HUES64 (cell line): Measurements from ENCODE around the gene OR10H1.
"Not testable (repeated sequence)": the region's sequence is repeated elsewhere in the genome, so short reads cannot be mapped to it uniquely, and the experiment has no call there.

Experiments
- H3K27ac ChIP-seq: 2 replicates; pipeline ENCODE4 v1.7.0; 2013; ENCODE audit warnings: low read depth, low read length, inconsistent platforms
- H3K27me3 ChIP-seq: 2 replicates; pipeline ENCODE4 v1.6.1; 2013; ENCODE audit warnings: mild to moderate bottlenecking, low read length; ENCODE audit not compliant: insufficient read depth
- H3K36me3 ChIP-seq: 2 replicates; pipeline ENCODE4 v1.6.1; 2013; ENCODE audit warnings: mild to moderate bottlenecking, low read length; ENCODE audit not compliant: insufficient read depth
- H3K4me1 ChIP-seq: 2 replicates; pipeline ENCODE4 v1.6.1; 2013; ENCODE audit warnings: mild to moderate bottlenecking, low read length, moderate library complexity; ENCODE audit not compliant: insufficient read depth
- H3K4me3 ChIP-seq: 2 replicates; pipeline ENCODE4 v1.5.1; 2013; ENCODE audit warnings: mild to moderate bottlenecking, low read length, moderate library complexity
- H3K9ac ChIP-seq: 2 replicates; pipeline ENCODE4 v1.6.1; 2013; ENCODE audit warnings: mild to moderate bottlenecking, low read depth, low read length
- H3K9me3 ChIP-seq: 2 replicates; pipeline ENCODE4 v1.6.1; 2013; ENCODE audit warnings: low read depth, low read length; ENCODE audit not compliant: insufficient read depth
- WGBS: fragments of 150-250, 120-280 bp; methylation state at CpG from one replicate; pipeline ENCODE4 v1.1.7; 2013; ENCODE audit warnings: missing lambda C conversion rate; 5-methylcytosine and 5-hydroxymethylcytosine counted together

Gene OR10H1

GRCh38 chr19:15828121-15828610 is 12.7 kb upstream of the OR10H1 start:
- Histone ChIP-seq H3K9ac (no peak overlapping the region), H3K4me3 (no peak overlapping the region), H3K27me3 (no peaks in the 10 kb centered on the region), H3K9me3 (peaks cover 91% of the 10 kb centered on the region), H3K27ac (no peak overlapping the region), H3K36me3 (no peaks in the 10 kb centered on the region), H3K4me1 (no peaks in the 10 kb centered on the region)
- 94% methylated on average over 7 of the region's 7 CpGs for WGBS

GRCh38 chr19:15825753-15826152 is 10.3 kb upstream of the OR10H1 start:
- Histone ChIP-seq H3K27me3 (no peaks in the 10 kb centered on the region), H3K4me1 (no peaks in the 10 kb centered on the region), H3K9ac (no peak overlapping the region), H3K9me3 (peaks cover 86% of the 10 kb centered on the region), H3K36me3 (no peaks in the 10 kb centered on the region), H3K27ac (no peak overlapping the region), H3K4me3 (no peak overlapping the region)
- WGBS = 100% methylated on average over 1 of the region's 1 CpG

GRCh38 chr19:15820646-15821045 is 5.2 kb upstream of the OR10H1 start:
- H3K4me3 ChIP-seq = no peak overlapping the region
- 81% methylated on average over 8 of the region's 8 CpGs for WGBS
- H3K27me3 ChIP-seq = no peaks in the 10 kb centered on the region
- H3K9me3 ChIP-seq = peaks cover 86% of the 10 kb centered on the region
- no peaks in the 10 kb centered on the region for H3K4me1 ChIP-seq
- H3K36me3 ChIP-seq = no peaks in the 10 kb centered on the region
- H3K9ac ChIP-seq = no peak overlapping the region
- no peak overlapping the region for H3K27ac ChIP-seq

DNA sequence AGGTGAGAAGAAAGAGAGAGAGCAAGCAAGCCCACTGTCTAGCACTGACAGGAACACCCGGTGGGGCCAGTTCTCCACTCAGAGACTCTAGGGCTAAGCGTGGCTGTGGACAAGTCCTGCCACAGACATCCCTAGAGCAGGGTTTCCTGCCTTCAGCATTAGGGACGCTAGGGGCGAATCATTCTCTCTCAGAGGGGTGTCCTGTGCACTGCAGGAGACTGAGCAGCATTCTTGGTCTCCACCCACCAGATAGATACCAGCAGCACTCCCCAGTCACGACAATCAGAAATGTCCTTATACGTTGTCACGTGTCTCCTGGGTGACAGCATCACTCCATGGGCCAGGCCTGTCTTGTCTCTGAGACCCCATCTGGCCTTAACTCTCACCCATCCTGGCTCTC is 1.5 kb downstream of the OR10H1 start:
- no peak overlapping the region for H3K27ac ChIP-seq
- 61% methylated on average over 7 of the region's 7 CpGs for WGBS
- no peaks in the 10 kb centered on the region for H3K27me3 ChIP-seq
- peaks cover 88% of the 10 kb centered on the region for H3K9me3 ChIP-seq
- no peak overlapping the region for H3K4me3 ChIP-seq
- no peaks in the 10 kb centered on the region for H3K4me1 ChIP-seq
- no peak overlapping the region for H3K9ac ChIP-seq
- H3K36me3 ChIP-seq = no peaks in the 10 kb centered on the region

DNA sequence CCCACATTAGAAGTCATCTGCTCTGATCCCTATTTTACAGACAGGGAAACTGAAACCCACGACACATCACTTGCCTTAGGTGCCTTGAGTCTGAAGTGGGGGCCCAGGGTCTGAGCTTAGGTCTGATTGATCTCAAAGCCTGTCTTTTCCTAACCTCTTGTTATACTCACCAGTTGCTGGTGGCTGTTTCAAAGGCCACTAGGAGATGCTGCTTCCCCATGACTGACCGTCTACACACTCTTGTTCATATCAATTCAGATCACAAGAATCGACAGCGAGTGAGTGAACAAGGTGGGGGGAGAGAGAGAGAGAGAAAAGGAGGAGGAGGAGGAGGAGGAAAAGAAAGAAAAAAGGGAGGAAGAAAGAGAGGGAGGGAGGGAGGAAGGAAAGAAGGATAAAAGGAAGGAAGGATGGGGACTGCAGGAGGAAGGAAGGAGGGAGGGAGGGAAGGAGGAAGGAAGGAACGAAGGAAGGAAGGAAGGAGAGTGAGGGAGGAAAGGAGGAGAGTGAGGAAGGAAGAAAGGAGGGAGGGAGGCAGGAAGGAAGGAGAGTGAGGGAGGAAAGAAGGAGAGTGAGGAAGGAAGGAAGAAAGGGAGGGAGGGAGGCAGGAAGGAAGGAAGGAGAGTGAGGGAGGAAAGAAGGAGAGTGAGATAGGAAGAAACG is 3.3 kb downstream of the OR10H1 start:
- Histone ChIP-seq H3K9ac (no peak overlapping the region), H3K9me3 (peaks cover 83% of the 10 kb centered on the region), H3K36me3 (no peaks in the 10 kb centered on the region), H3K27me3 (no peaks in the 10 kb centered on the region), H3K4me3 (no peak overlapping the region), H3K27ac (no peak overlapping the region), H3K4me1 (no peaks in the 10 kb centered on the region)
- 69% methylated on average over 6 of the region's 6 CpGs for WGBS

DNA sequence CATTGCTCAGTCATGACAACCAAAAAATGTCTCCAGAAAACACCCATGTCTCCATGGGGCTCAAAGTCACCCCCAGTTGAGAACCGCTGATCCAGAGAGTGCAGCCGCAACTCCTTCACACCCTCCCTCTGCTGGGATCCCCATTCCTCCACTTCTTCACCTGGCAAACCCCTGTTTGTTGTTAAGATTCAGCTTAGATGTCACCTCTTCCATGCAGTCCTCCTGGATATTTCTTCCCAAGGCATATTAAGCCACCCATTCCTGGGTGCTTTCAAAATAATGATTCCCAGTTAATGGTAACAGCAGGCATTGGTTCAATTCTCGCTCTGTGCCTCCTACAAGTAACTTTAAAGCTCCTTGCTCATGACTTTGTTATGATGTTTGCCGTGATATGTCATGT is 4.0 kb downstream of the OR10H1 start:
- H3K9me3 ChIP-seq = peaks cover 81% of the 10 kb centered on the region
- H3K27me3 ChIP-seq = no peaks in the 10 kb centered on the region
- WGBS = 70% methylated on average over 4 of the region's 4 CpGs
- no peak overlapping the region for H3K4me3 ChIP-seq
- H3K27ac ChIP-seq = no peak overlapping the region
- no peaks in the 10 kb centered on the region for H3K36me3 ChIP-seq
- H3K4me1 ChIP-seq = no peaks in the 10 kb centered on the region
- H3K9ac ChIP-seq = no peak overlapping the region

GRCh38 chr19:15810335-15810734 is 5.1 kb downstream of the OR10H1 start:
- Histone ChIP-seq H3K9me3 (peaks cover 81% of the 10 kb centered on the region), H3K36me3 (no peaks in the 10 kb centered on the region), H3K4me1 (no peaks in the 10 kb centered on the region), H3K27ac (no peak overlapping the region), H3K4me3 (no peak overlapping the region), H3K9ac (no peak overlapping the region), H3K27me3 (no peaks in the 10 kb centered on the region)
- WGBS = 78% methylated on average over 6 of the region's 7 CpGs

- H3K27me3 ChIP-seq, H3K27ac ChIP-seq, H3K4me3 ChIP-seq, H3K36me3 ChIP-seq, H3K9ac ChIP-seq, H3K4me1 ChIP-seq: not testable (repeated sequence)
- H3K9me3 ChIP-seq = peaks cover 80% of the 10 kb centered on the region
- WGBS = 92% methylated on average over 16 of the region's 18 CpGs
Observed at GRCh38 chr19:15794279-15794678, 21.2 kb downstream of the OR10H1 start.

DNA sequence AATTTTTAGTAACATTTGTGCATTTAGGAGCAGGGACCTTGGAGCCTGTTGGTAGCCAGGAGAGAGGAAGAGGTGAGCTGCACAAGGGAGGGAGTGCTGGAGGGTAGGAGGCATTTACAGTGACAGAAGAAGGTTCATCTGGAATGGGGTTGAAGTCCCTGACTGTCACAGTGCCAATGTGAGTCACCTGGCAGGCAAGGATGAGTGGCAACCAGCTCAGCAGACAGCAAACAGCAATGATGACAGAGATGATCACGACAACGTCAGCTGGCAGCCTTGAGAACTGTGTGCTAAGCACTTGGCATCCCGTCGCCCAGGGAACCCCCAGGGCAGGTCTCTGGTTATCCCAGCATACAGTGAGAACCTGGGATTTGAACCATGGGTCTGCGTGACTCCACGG is 25.4 kb downstream of the OR10H1 start:
- H3K4me3 ChIP-seq = no peak overlapping the region
- no peaks in the 10 kb centered on the region for H3K27me3 ChIP-seq
- peaks cover 70% of the 10 kb centered on the region for H3K9me3 ChIP-seq
- no peaks in the 10 kb centered on the region for H3K4me1 ChIP-seq
- H3K27ac ChIP-seq = no peak overlapping the region
- no peaks in the 10 kb centered on the region for H3K36me3 ChIP-seq
- H3K9ac ChIP-seq = no peak overlapping the region
- 67% methylated on average over 6 of the region's 6 CpGs for WGBS

DNA sequence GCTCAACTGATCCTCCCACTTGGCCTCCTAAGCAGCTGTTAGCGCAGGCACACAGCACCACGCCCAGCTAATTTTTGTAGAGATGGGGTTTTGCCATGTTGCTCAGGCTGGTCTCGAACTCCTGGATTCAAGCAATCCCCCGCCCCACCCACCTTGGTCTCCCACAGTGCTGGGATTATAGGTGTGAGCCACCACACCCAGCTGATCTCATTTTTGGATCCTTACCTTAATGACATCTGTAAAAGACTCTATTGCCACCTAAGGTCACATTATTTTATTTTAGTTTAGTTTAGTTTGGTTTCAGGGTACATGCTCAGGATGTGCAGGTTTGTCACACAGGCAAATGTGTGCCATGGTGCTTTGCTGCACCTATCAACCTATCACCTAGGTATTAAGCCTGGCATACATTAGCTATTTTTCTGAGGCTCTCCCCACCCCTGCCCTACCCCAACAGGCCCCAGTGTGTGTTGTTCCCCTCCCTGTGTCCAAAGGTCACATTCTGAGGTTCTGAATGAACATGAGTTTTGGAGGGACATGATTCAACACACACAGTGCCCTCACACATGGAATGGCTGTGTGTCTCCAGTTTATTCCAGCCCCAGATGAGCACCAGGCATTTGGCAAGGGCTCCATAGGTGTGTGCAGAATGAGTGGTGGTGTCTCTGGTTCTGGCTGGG is 26.7 kb downstream of the OR10H1 start:
- 60% methylated on average over 4 of the region's 4 CpGs for WGBS
- no peaks in the 10 kb centered on the region for H3K27me3 ChIP-seq
- no peak overlapping the region for H3K4me3 ChIP-seq
- H3K4me1 ChIP-seq = no peaks in the 10 kb centered on the region
- peaks cover 66% of the 10 kb centered on the region for H3K9me3 ChIP-seq
- no peak overlapping the region for H3K27ac ChIP-seq
- no peaks in the 10 kb centered on the region for H3K36me3 ChIP-seq
- H3K9ac ChIP-seq = no peak overlapping the region

- Histone ChIP-seq H3K27me3 (no peaks in the 10 kb centered on the region), H3K36me3 (no peaks in the 10 kb centered on the region), H3K4me3 (no peak within 1 kb of the TSS), H3K9me3 (peaks cover 64% of the 10 kb centered on the region), H3K27ac (no peak within 1 kb of the TSS), H3K4me1 (no peaks in the 10 kb centered on the region), H3K9ac (no peak within 1 kb of the TSS)
- 68% methylated on average over 6 of the region's 6 CpGs for WGBS
Observed at GRCh38 chr19:15787611-15788155, 27.8 kb downstream of the OR10H1 start, which contains the start of gene OR10H5. TSS of gene OR10H5 (plus strand) at chr19:15787661. CDS start at chr19:15794049, 6,388 bp downstream.
